ENCODE measurements around the gene MXI1.
"Not testable (repeated sequence)": the region's sequence is repeated elsewhere in the genome, so short reads cannot be mapped to it uniquely, and the experiment has no call there.

Gene MXI1

DNA sequence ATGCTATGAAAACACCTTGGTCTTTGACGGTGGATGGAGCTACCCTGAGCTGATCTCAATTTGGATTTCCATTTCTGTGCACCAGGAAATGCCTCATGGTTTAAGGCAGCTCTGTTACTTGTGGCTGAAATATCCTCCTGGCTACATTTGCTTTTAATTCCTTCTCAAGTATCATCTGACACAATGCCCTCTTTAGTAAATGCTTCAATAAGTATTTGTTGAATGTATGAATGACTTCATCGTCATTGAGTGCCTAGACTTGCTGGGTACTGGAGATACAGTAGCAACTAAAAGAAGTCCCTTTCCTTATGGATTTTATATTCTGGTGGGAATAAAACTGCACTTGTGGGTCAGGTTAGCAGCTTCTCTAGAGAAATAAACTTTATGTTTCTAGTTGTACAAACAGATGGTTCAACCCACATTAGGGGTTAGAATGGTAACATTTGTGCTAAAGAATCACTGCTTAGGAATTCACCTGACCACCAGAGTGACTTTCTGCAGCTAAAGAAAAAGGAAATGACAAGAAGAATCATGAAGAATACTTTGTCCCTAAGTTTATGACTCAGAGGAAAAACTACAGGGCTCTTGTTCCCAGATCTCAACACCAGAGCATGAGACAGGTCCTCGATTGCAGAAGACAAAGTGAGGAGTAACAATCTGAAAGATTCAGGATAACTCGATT lies 119.1 kb downstream of the MXI1 start:
- peak; percentile 64 for DNase-seq (ENCODE audit: low read depth, low spot score)
- no peak overlapping the region for H3K4me3 ChIP-seq (ENCODE audit: low read depth, low read length)
- CTCF ChIA-PET, result interaction anchor here (0.9 to 4.7 kb wide), 13 partner anchors 8 to 241 kb away, joined by 3 to 26 read pairs (median 5); partner anchors contain the start of genes SMC3 and SMNDC1

DNA sequence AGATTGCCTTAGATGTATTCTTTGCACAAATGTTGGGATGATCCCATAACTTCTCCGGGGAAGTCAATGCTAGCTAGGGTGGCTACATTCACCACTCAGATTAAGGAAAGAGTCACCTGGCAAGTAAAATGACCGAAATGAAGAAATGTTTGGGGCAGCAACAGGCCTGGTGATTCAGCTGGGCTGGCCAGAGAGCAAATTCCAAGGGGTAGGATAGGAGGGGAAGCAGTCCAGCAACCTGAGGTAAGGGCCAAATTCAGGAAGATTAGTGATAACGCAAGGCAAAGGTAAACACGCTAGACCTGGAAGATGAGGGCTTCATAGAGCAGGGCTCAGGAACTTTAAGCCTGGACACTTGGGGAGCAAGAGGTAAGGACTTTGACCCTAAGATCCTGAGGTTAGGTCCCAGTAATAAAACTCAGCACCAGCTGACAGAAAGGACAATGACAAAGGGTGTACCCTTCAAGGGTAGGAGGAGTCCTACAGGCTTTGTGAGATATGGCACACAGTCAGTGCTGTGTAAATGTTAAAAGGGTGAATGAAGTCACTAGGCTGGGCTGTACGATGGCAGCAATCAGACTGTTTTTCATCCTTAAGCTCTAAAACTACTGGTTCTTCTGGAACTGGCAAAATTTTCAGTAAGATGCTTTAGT lies 120.0 kb downstream of the MXI1 start:
- ChIA-PET CTCF (interaction anchor here (0.7 to 4.7 kb wide), 9 partner anchors 10 to 240 kb away, joined by 3 to 26 read pairs (median 5); partner anchors contain the start of genes SMC3 and SMNDC1), POLR2A (interaction anchor here (1.8 kb wide), 1 partner anchor 170 kb away, joined by 6 read pairs; the partner anchor contains the start of gene DUSP5)
- no peak for TF ChIP-seq CTCF (IDR thresholded peaks at IDR 0.05; ENCODE audit: insufficient read depth, low read length, missing control alignments)
- DNase-seq (ENCODE audit: low read depth, low spot score), result no peak
- H3K4me3 ChIP-seq (ENCODE audit: low read depth, low read length), result no peak overlapping the region

More for the DNA sequence above, 119.1 kb downstream of the MXI1 start:
- no peak for TF ChIP-seq CTCF (IDR thresholded peaks at IDR 0.05; ENCODE audit: insufficient read depth, low read length, missing control alignments)
- POLR2A ChIA-PET, result interaction anchor here (0.9 to 1.8 kb wide), 4 partner anchors 10 to 174 kb away, joined by 4 to 6 read pairs (median 4); partner anchors contain the start of gene DUSP5

- DNase-seq (ENCODE audit: low read depth, low spot score), result no peak
- no peak for TF ChIP-seq CTCF (IDR thresholded peaks at IDR 0.05; ENCODE audit: insufficient read depth, low read length, missing control alignments)
- ChIA-PET POLR2A (no interaction called here), CTCF (interaction anchor here (0.9 to 2.5 kb wide), 2 partner anchors 30 to 186 kb away, joined by 3 to 5 read pairs; no protein-coding TSS in a partner anchor)
- H3K4me3 ChIP-seq (ENCODE audit: low read depth, low read length), result no peak overlapping the region
These were observed 123.3 kb downstream of the MXI1 start for GRCh38 chr10:110330675-110331074.

- DNase-seq (ENCODE audit: low read depth, low spot score); POLR2A ChIA-PET; H3K4me3 ChIP-seq (ENCODE audit: low read depth, low read length): not testable (repeated sequence)
- CTCF ChIA-PET, result interaction anchor here (2.5 kb wide), 1 partner anchor 30 kb away, joined by 5 read pairs; no protein-coding TSS in a partner anchor
These were observed 123.9 kb downstream of the MXI1 start for GRCh38 chr10:110331226-110331795.

DNA sequence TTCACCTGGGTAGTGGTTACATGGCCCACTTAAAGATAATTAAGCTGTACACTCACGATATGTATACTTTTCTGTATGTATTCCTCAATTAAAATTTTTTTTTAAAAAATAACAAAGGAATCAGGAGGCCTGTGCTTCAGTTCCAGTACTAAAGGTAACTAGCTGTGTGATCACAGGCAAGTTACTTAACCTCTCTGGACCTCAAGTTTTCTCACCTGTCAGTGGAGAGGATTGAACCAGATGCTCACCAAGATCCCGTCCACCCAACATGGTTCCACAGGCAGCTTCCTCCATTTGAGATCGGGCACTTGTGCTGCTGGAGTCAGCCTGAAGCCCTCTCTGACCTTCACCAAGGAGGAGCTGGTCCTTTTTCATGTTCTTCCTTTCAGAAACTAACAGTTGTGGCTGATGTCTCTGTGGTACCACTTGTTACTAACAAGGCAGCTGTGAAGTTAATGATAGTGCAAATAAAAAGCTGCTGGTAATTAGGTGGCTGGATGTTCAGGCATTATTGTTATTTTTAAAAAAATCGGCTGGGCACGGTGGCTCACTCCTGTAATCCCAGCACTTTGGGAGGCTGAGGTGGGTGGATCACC lies 126.8 kb downstream of the MXI1 start:
- CTCF ChIA-PET, result interaction anchor here (1.0 to 10.7 kb wide), 7 partner anchors 10 to 213 kb away, joined by 3 to 102 read pairs (median 4); no protein-coding TSS in a partner anchor
- no peak for DNase-seq (ENCODE audit: low read depth, low spot score)
- POLR2A ChIA-PET, result no interaction called here
- no peak for TF ChIP-seq CTCF (IDR thresholded peaks at IDR 0.05; ENCODE audit: insufficient read depth, low read length, missing control alignments)
- H3K4me3 ChIP-seq (ENCODE audit: low read depth, low read length), result no peak overlapping the region

DNA sequence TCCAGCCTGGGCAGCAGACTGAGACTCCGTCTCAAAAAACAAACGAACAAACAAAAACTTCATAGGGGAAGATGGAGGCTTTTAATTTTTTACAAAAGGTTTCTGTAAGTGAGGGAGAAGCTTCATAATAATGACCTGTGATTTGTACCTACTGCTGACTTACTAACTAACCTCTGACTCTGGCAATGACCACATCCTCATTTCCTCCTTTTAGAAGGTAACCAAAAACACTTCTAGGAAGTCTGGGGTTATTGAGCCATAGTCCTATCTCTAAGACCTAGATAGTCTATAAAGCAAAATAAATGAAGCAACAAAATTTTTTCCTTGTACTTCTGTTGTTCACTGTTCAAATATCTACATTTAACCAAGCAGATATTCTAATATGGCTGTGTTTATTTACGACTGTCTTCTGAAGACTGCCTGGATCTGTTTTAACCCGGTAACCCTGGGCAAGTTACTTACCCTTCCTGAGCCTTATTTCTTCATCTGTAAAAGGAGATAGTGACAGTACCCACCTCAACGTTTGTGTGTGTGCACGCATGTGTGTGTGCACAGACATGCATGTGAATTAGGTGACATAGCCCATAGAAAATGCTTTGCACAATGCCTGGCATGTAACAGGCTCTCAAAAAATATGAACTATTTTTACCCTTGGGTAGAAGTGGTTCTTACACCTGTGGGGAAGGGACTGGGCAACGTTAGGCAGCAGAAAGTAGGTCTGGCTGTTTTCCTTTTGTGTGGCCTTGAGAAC lies 128.1 kb downstream of the MXI1 start:
- H3K4me3 ChIP-seq (ENCODE audit: low read depth, low read length), result peak overlapping the region; percentile 15; the same call in 1 of the 2 replicates
- ChIA-PET CTCF (interaction anchor here (1.5 to 10.7 kb wide), 6 partner anchors 12 to 211 kb away, joined by 4 to 102 read pairs (median 7); no protein-coding TSS in a partner anchor), POLR2A (interaction anchor here (1.3 to 1.8 kb wide), 3 partner anchors 9 to 163 kb away, joined by 4 to 9 read pairs (median 6); no protein-coding TSS in a partner anchor)
- no peak for DNase-seq (ENCODE audit: low read depth, low spot score)
- no peak for TF ChIP-seq CTCF (IDR thresholded peaks at IDR 0.05; ENCODE audit: insufficient read depth, low read length, missing control alignments)
